Measurements from ENCODE around the gene CEBPZOS.

- TF ChIP-seq CTCF (IDR thresholded peaks at IDR 0.05) (no peak), ZFX (IDR thresholded peaks at IDR 0.05; ENCODE audit: borderline replicate concordance) (no peak)
These were observed 54.8 kb downstream of the CEBPZOS start for GRCh38 chr2:37250869-37251740.

Measured in 22Rv1 (cell line).